ENCODE measurements around the gene CMTR2.

CMTR2 gene

GRCh38 chr16:71246309-71246708 lies 42.9 kb downstream of the CMTR2 start:
- no peak for DNase-seq (ENCODE audit: low read depth in 1 of 2, low spot score in 1 of 2)
- TF ChIP-seq SPI1 (IDR thresholded peaks at IDR 0.05; ENCODE audit: borderline replicate concordance, low read depth) (no peak), POLR2AphosphoS5 (IDR thresholded peaks at IDR 0.05; ENCODE audit: low read depth) (no peak), CTCF (IDR thresholded peaks at IDR 0.05; ENCODE audit: insufficient read depth, low read length) (no peak), GABPA (IDR thresholded peaks at IDR 0.05; ENCODE audit: low read depth) (no peak), REST (IDR thresholded peaks at IDR 0.05; ENCODE audit: insufficient replicate concordance, low read depth) (no peak)
- Histone ChIP-seq H3K27me3 (ENCODE audit: insufficient read depth, poor library complexity, severe bottlenecking) (no peaks in the 10 kb centered on the region), H3K27ac (replicated peaks) (no peak overlapping the region), H3K4me3 (replicated peaks; ENCODE audit: insufficient read depth, low read length) (no peak overlapping the region)

- Histone ChIP-seq H3K27me3 (ENCODE audit: insufficient read depth, poor library complexity, severe bottlenecking) (no peaks in the 10 kb centered on the region), H3K4me3 (replicated peaks; ENCODE audit: insufficient read depth, low read length) (no peak overlapping the region), H3K27ac (replicated peaks) (no peak overlapping the region)
- DNase-seq (ENCODE audit: low read depth in 1 of 2, low spot score in 1 of 2), result no peak
- TF ChIP-seq CTCF (IDR thresholded peaks at IDR 0.05; ENCODE audit: insufficient read depth, low read length) (no peak), REST (IDR thresholded peaks at IDR 0.05; ENCODE audit: insufficient replicate concordance, low read depth) (no peak), GABPA (IDR thresholded peaks at IDR 0.05; ENCODE audit: low read depth) (no peak), POLR2AphosphoS5 (IDR thresholded peaks at IDR 0.05; ENCODE audit: low read depth) (no peak), SPI1 (IDR thresholded peaks at IDR 0.05; ENCODE audit: borderline replicate concordance, low read depth) (no peak)
These were observed 44.7 kb downstream of the CMTR2 start for GRCh38 chr16:71244521-71244920.

- H3K4me3 ChIP-seq (replicated peaks; ENCODE audit: insufficient read depth, low read length), result no peak overlapping the region
- no peak overlapping the region for H3K27ac ChIP-seq (replicated peaks)
- H3K27me3 ChIP-seq (ENCODE audit: insufficient read depth, poor library complexity, severe bottlenecking), result no peaks in the 10 kb centered on the region
- DNase-seq (ENCODE audit: low read depth in 1 of 2, low spot score in 1 of 2), result no peak
- TF ChIP-seq POLR2AphosphoS5 (IDR thresholded peaks at IDR 0.05; ENCODE audit: low read depth), result no peak
- no peak for TF ChIP-seq SPI1 (IDR thresholded peaks at IDR 0.05; ENCODE audit: borderline replicate concordance, low read depth)
- TF ChIP-seq CTCF (IDR thresholded peaks at IDR 0.05; ENCODE audit: insufficient read depth, low read length), result no peak
- TF ChIP-seq REST (IDR thresholded peaks at IDR 0.05; ENCODE audit: insufficient replicate concordance, low read depth), result no peak
- TF ChIP-seq GABPA (IDR thresholded peaks at IDR 0.05; ENCODE audit: low read depth), result no peak
These were observed 46.6 kb downstream of the CMTR2 start for GRCh38 chr16:71242601-71243000.
